Activated naive CD8-positive, alpha-beta T cell treated with anti-CD3 and anti-CD28 coated beads for 36 hours (primary cell): ENCODE results near the gene ADGRV1. TPM values are rescaled to one million over a fixed set of nuclear protein-coding genes. Genes with fewer than 3 reads are reported as not detected.

Source experiments
- total RNA-seq, 2 experiments: library from RNA; stranded (reverse); gene quantifications; one replicate each; pipeline ENCODE4 v1.2.3, GENCODE V29; 2021

Gene ADGRV1
- total RNA-seq, 2 experiments from 2014 or later, result 0.14 TPM; not detected in 1

Other genes with a start within 250 kb of the ADGRV1 start
- gene CETN3, start 149.0 kb upstream of the ADGRV1 start, total RNA-seq, result 10 to 100 TPM; 43.7 to 45.9 TPM
- 1 to 10 TPM; 5.4 to 5.6 TPM for gene MBLAC2, start 84.0 kb upstream of the ADGRV1 start, total RNA-seq
- gene POLR3G, start 83.9 kb upstream of the ADGRV1 start, total RNA-seq, result 10 to 100 TPM; 25.4 to 25.7 TPM
- gene LYSMD3, start 29.2 kb upstream of the ADGRV1 start, total RNA-seq, result 10 to 100 TPM; 14.2 to 14.8 TPM